Measurements from ENCODE around the gene JAG1. TPM values are rescaled to one million over a fixed set of nuclear protein-coding genes. Genes with fewer than 3 reads are reported as not detected.

The JAG1 gene
- total and polyA plus RNA-seq, 2 experiments from 2014 or later, result 1.2 to 8.4 TPM

GRCh38 chr20:10686356-10687133, 12.7 kb upstream of the JAG1 start:
- no peak for DNase-seq
- TF ChIP-seq EZH2 (IDR thresholded peaks at IDR 0.05; ENCODE audit: insufficient read depth, poor library complexity, severe bottlenecking) (no peak), EZH2phosphoT487 (IDR thresholded peaks at IDR 0.05; ENCODE audit: insufficient read depth, low read depth) (no peak)
- Histone ChIP-seq H4K20me1 (ENCODE audit: insufficient read depth) (no peaks in the 10 kb centered on the region), H3K4me1 (ENCODE audit: insufficient read depth) (no peaks in the 10 kb centered on the region), H3K27me3 (replicated peaks; ENCODE audit: insufficient read depth) (0 out of 2 replicates have a peak, but pooled peaks cover 4% of the 10 kb centered on the region), H3F3A (ENCODE audit: insufficient read depth) (no peaks in the 10 kb centered on the region), H3K9me2 (ENCODE audit: insufficient read depth) (0 out of 2 replicates have a peak, but pooled peaks cover 4% of the 10 kb centered on the region), H3K36me3 (ENCODE audit: low read depth) (no peaks in the 10 kb centered on the region), H3K79me2 (ENCODE audit: insufficient read depth) (no peaks in the 10 kb centered on the region), H3K9ac (no peak overlapping the region), H3K4me3 (no peak overlapping the region), H2AFZ (no peak overlapping the region), H3K9me3 (ENCODE audit: low read depth) (no peaks in the 10 kb centered on the region), H3K4me2 (ENCODE audit: unreplicated experiment) (no peak overlapping the region), H3K27ac (no peak overlapping the region)
- WGBS, 2 experiments (ENCODE audit: low coverage in 1 of 2, low lambda C conversion rate in 2 of 2, missing lambda C conversion rate in 2 of 2), result 70 to 73% methylated on average over 14 of the region's 14 CpGs
- in situ Hi-C loops (cut with MboI), result no loop called here

- Histone ChIP-seq H2AFZ (no peak overlapping the region), H3K9me2 (ENCODE audit: insufficient read depth) (0 out of 2 replicates have a peak, but pooled peaks cover 4% of the 10 kb centered on the region), H3K27me3 (replicated peaks; ENCODE audit: insufficient read depth) (0 out of 2 replicates have a peak, but pooled peaks cover 4% of the 10 kb centered on the region), H3K9me3 (ENCODE audit: low read depth) (no peaks in the 10 kb centered on the region), H3K36me3 (ENCODE audit: low read depth) (no peaks in the 10 kb centered on the region), H3K4me2 (ENCODE audit: unreplicated experiment) (no peak overlapping the region), H3K4me1 (ENCODE audit: insufficient read depth) (no peaks in the 10 kb centered on the region), H4K20me1 (ENCODE audit: insufficient read depth) (no peaks in the 10 kb centered on the region), H3K4me3 (no peak overlapping the region), H3K79me2 (ENCODE audit: insufficient read depth) (no peaks in the 10 kb centered on the region), H3F3A (ENCODE audit: insufficient read depth) (no peaks in the 10 kb centered on the region), H3K9ac (no peak overlapping the region), H3K27ac (no peak overlapping the region)
- DNase-seq, result no peak
- TF ChIP-seq EZH2 (IDR thresholded peaks at IDR 0.05; ENCODE audit: insufficient read depth, poor library complexity, severe bottlenecking) (no peak), EZH2phosphoT487 (IDR thresholded peaks at IDR 0.05; ENCODE audit: insufficient read depth, low read depth) (no peak)
- in situ Hi-C loops (cut with MboI), result no loop called here
- WGBS, 2 experiments (ENCODE audit: low coverage in 1 of 2, low lambda C conversion rate in 2 of 2, missing lambda C conversion rate in 2 of 2), result 68% methylated on average over 2 of the region's 2 CpGs
Measured at GRCh38 chr20:10683537-10683936, 9.7 kb upstream of the JAG1 start.

GRCh38 chr20:10682939-10683338, 9.1 kb upstream of the JAG1 start:
- Histone ChIP-seq H3K9me3 (ENCODE audit: low read depth) (no peaks in the 10 kb centered on the region), H3K4me2 (ENCODE audit: unreplicated experiment) (no peak overlapping the region), H4K20me1 (ENCODE audit: insufficient read depth) (no peaks in the 10 kb centered on the region), H3K79me2 (ENCODE audit: insufficient read depth) (no peaks in the 10 kb centered on the region), H3K4me1 (ENCODE audit: insufficient read depth) (no peaks in the 10 kb centered on the region), H3K4me3 (no peak overlapping the region), H3K27ac (no peak overlapping the region), H3F3A (ENCODE audit: insufficient read depth) (no peaks in the 10 kb centered on the region), H3K27me3 (replicated peaks; ENCODE audit: insufficient read depth) (0 out of 2 replicates have a peak, but pooled peaks cover 4% of the 10 kb centered on the region), H3K9me2 (ENCODE audit: insufficient read depth) (0 out of 2 replicates have a peak, but pooled peaks cover 4% of the 10 kb centered on the region), H2AFZ (no peak overlapping the region), H3K36me3 (ENCODE audit: low read depth) (no peaks in the 10 kb centered on the region), H3K9ac (no peak overlapping the region)
- 58 to 61% methylated on average over 3 of the region's 3 CpGs for WGBS, 2 experiments (ENCODE audit: low coverage in 1 of 2, low lambda C conversion rate in 2 of 2, missing lambda C conversion rate in 2 of 2)
- DNase-seq, result no peak
- TF ChIP-seq EZH2 (IDR thresholded peaks at IDR 0.05; ENCODE audit: insufficient read depth, poor library complexity, severe bottlenecking) (no peak), EZH2phosphoT487 (IDR thresholded peaks at IDR 0.05; ENCODE audit: insufficient read depth, low read depth) (no peak)
- in situ Hi-C loops (cut with MboI), result no loop called here

- 85 to 92% methylated on average over 4 of the region's 4 CpGs for WGBS, 2 experiments (ENCODE audit: low coverage in 1 of 2, low lambda C conversion rate in 2 of 2, missing lambda C conversion rate in 2 of 2)
- H3K9me3 ChIP-seq (ENCODE audit: low read depth), result no peaks in the 10 kb centered on the region
- H4K20me1 ChIP-seq (ENCODE audit: insufficient read depth), result no peaks in the 10 kb centered on the region
- in situ Hi-C loops (cut with MboI), result no loop called here
- H2AFZ ChIP-seq, result no peak overlapping the region
- no peaks in the 10 kb centered on the region for H3K79me2 ChIP-seq (ENCODE audit: insufficient read depth)
- H3K9ac ChIP-seq, result no peak overlapping the region
- TF ChIP-seq EZH2 (IDR thresholded peaks at IDR 0.05; ENCODE audit: insufficient read depth, poor library complexity, severe bottlenecking) (no peak), EZH2phosphoT487 (IDR thresholded peaks at IDR 0.05; ENCODE audit: insufficient read depth, low read depth) (no peak)
- H3K9me2 ChIP-seq (ENCODE audit: insufficient read depth), result 0 out of 2 replicates have a peak, but pooled peaks cover 4% of the 10 kb centered on the region
- H3K4me1 ChIP-seq (ENCODE audit: insufficient read depth), result no peaks in the 10 kb centered on the region
- no peak overlapping the region for H3K4me2 ChIP-seq (ENCODE audit: unreplicated experiment)
- H3K27ac ChIP-seq, result no peak overlapping the region
- no peaks in the 10 kb centered on the region for H3K36me3 ChIP-seq (ENCODE audit: low read depth)
- DNase-seq, result no peak
- H3F3A ChIP-seq (ENCODE audit: insufficient read depth), result no peaks in the 10 kb centered on the region
- H3K4me3 ChIP-seq, result no peak overlapping the region
- H3K27me3 ChIP-seq (replicated peaks; ENCODE audit: insufficient read depth), result no peaks in the 10 kb centered on the region
Measured at GRCh38 chr20:10681494-10681893, 7.7 kb upstream of the JAG1 start.

Data from GM23248 (cell line).